Activated naive CD4-positive, alpha-beta T cell (primary cell): ENCODE data around the gene SLC44A3.

ENCODE experiments used
- DNase-seq, 4 experiments: peaks; one replicate each; lab custom pipeline; 2025; lab: John Stamatoyannopoulos, UW

Gene SLC44A3

GRCh38 chr1:94873520-94874351 lies 53.6 kb downstream of the SLC44A3 start:
- no peak for DNase-seq

GRCh38 chr1:94874423-94874822 lies 54.3 kb downstream of the SLC44A3 start:
- no peak for DNase-seq

DNA sequence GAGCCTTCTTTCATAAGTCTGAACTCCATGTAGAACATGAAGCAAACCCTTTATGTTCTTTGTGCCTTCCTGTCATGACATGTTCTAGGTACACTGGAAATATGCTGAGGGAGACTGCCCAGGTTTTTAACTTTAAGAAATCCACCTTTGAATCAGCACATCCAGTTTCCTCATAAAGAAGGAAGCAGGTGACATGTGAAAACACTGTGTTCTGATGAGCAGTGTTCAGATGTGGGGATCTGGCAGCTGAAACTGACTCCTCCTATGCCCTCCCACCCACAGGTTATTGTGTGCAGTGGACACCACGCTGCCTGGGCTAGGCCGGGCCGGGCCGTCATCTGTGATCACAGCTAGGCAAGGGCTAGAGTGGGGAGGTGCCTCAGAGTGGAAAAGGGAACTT lies 55.6 kb downstream of the SLC44A3 start:
- no peak for DNase-seq

GRCh38 chr1:94876362-94876761 lies 56.2 kb downstream of the SLC44A3 start:
- DNase-seq: no peak

- no peak for DNase-seq
Measured at GRCh38 chr1:94878329-94878728, 58.2 kb downstream of the SLC44A3 start.

DNA sequence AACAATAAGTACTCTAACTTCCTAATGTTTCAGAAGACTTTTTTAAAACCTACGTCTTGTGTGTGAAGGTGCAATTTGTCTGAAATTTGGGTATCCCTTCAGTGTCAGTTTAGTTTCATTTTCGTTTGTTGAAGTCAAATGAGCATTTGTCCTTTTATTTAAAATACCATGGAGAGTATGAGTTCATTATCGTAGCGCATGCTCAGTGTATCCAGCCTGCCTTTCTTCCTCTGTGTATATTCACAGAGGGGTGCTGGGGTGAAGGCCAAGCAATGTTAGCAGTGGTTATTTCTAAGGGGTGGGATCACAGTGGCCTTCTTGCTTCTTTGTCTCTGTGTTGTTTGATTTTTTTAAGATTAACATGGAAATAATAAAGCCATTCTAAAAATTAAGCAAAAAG lies 63.5 kb downstream of the SLC44A3 start:
- DNase-seq: no peak

GRCh38 chr1:94884106-94884505 lies 63.9 kb downstream of the SLC44A3 start:
- no peak for DNase-seq

- no peak for DNase-seq
Measured at GRCh38 chr1:94884507-94884906, 64.3 kb downstream of the SLC44A3 start.

- DNase-seq: no peak
Measured at GRCh38 chr1:94886361-94886760, 66.2 kb downstream of the SLC44A3 start.

- no peak for DNase-seq
Measured at GRCh38 chr1:94887106-94887505, 66.9 kb downstream of the SLC44A3 start.

DNA sequence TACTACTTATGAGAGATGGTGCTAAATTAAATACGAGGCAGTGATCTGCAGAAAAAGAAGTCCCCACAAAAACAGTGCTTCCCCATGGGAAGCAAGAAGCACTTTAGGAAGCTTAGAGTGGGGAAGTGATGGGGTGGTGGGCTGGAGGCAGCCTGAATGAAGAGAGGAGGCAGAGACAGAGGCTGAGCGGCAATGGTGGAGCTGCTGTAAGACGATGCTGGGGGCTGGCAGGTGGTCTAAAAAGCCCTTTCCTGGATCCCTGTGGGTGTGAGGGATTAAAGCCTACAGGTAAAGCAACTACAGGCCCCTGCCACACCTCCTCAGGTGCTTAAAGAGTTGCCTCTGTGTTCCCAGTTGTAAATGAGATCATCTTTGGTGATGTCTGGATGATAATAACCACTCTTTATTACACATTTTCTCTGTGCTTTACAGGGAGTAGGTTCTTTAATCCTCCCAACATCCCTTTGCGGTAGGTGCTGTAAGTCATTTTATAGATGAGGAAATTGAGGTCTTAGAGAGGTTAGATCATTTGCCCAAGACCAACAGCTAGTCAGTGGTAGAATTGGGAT lies 67.5 kb downstream of the SLC44A3 start:
- no peak for DNase-seq

DNA sequence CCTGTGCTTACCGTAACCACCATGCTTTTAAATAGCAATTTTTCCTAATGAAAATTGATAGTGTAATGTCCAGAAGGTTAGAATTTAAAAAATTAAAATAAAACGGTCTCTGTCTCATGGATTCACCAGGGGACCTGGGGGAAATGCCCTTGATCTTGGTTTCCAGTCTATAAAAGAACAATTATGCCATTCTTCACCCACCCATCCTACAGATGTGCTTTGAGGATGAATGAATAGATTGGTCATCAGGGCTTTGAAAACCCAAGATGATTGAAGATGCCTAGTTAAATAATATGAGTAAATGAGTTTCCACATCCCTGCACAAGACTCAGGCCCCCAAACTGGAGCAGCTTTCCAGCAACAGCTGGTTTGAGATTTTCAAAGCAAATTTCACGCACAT lies 68.0 kb downstream of the SLC44A3 start:
- no peak for DNase-seq

DNA sequence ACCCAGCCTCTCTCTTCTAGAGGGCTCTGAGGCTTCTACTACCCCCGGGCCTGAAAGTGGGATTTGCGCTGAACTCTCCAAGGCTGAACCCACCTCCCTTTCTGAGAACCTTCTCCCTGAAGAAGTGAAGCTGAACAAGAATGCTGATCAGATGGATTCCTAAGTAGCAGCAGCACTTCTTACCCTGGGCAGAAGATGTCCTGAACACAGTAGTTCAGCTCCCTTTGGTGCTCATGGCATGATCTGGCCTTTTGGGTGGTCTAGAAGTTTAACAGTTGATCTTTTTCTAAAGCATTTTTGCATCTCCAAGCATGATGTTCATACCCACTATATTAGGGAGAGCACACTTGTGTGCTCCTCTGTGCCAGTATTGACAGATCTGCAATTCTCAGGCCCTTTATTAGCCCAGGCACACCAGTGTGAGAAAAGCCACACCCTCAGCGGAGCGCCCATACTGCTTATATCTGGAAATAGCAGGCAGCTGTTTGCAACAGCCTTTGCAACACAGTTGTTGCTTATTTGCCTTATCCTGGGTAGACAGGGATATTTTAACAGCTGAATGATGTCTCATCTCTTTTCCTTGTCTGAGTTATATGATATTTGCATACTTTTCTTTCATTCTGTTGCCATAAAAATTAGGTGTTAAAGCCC lies 72.6 kb downstream of the SLC44A3 start:
- no peak for DNase-seq

GRCh38 chr1:94894630-94895029 lies 74.5 kb downstream of the SLC44A3 start:
- DNase-seq: no peak

DNA sequence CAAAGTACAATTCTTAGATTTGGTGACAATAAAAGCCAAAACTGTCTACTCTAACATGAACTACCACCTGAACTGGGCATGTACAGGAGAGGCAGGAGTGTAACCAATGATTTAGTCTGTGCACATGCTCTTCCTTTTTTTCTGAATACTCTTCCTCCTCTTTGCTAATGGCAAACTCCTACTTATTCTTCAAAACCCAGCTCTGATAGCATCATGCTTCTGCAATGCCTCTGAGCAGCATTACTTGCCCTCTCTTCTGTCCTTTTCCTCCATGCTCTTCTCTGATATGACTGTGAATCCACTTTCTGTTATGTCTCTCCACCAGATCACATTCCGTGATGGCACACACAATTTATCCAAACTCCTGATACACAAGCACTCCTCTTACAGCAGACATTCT lies 75.4 kb downstream of the SLC44A3 start:
- no peak for DNase-seq

DNA sequence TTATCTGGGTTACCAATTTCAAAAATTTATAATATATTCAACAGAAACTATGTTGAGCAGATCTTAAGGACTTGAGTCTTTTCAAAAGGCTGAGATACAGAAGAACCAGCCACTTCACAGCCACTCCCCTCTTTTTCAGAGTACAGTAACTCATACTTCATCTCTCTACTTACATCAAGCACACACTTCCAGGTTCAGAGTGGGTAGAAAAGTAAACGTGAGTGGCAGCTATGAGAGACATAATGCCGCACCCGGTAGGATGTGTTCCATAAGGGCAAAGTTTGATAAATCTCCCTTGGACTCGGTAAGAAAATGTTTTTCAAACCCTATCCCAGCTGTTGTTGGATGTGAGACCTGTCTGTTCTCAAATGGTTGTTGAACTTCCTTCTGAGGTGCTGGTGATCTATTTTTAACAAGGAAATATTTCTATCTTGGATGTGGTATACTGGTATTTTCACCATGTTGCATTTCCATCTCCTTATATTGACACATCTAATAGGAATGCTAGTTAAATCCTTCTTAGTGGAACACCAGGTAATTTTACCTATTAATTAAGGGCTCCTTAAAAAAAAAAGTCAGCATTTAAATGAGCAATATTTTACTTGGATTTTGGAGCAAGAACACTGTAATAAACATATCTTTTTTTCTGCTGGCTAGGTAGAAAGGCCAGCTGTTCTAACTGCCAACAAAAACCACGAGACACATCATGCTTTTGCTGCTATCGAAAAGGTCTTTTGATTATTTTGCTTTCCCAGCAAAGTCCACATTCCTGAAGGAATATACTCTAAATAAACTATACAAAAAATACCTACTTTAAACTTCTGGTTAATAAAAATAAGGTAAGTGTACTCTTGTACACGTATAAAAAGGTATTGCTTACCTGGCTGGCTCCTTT lies 78.6 kb downstream of the SLC44A3 start:
- DNase-seq: no peak

- DNase-seq: no peak
Measured at GRCh38 chr1:94899756-94900155, 79.6 kb downstream of the SLC44A3 start.

DNA sequence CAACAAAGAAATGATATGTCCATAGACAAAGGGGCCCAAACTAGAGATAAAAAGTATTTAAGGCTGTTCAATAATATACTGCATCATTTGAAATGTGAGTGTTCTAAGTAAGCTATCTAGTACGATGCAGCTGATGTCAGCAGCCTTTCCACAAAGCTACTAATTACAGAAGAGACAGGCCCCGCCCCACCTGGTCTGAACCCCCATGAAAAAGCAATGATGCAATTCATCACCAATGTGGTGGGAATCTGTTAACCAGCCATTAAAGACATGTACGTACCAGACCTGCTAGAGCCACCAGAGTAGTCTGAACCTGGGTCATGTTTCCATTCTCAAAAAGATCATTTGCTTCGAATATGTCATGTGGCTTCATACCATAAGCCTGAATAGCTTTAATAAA lies 81.7 kb downstream of the SLC44A3 start:
- DNase-seq: no peak

- no peak for DNase-seq
Measured at GRCh38 chr1:94903280-94904009, 83.3 kb downstream of the SLC44A3 start.

- no peak for DNase-seq
Measured at GRCh38 chr1:94905207-94905606, 85.0 kb downstream of the SLC44A3 start.

- DNase-seq: no peak
Measured at GRCh38 chr1:94906382-94906781, 86.2 kb downstream of the SLC44A3 start.

- DNase-seq: no peak
Measured at GRCh38 chr1:94907136-94907535, 87.0 kb downstream of the SLC44A3 start.
